HepG2 (cell line): ENCODE measurements around the gene ESRP2. TPM values are rescaled to one million over a fixed set of nuclear protein-coding genes. Genes with fewer than 3 reads are reported as not detected.

ENCODE experiments used
- ATF7 ChIP-seq, 2 experiments: fragments of 450-650 bp in 1 of 2; sonication (generic) in 1 of 2; formaldehyde crosslinking in 1 of 2; IDR thresholded peaks; 2 replicates each; pipeline versions ENCODE4 v1.4.0 to v1.6.1; 2016 to 2020; ENCODE audit warnings: antibody characterized with exemption in 1 of 2, mild to moderate bottlenecking in 1 of 2, missing genetic modification reagents in 1 of 2
- CBFB ChIP-seq: sonication (generic); formaldehyde crosslinking; IDR thresholded peaks from 2 replicates; pipeline ENCODE4 v1.4.0; 2020; ENCODE audit warnings: missing genetic modification reagents
- ETV6 ChIP-seq: sonication (generic); formaldehyde crosslinking; conservative IDR thresholded peaks from 2 replicates; pipeline ENCODE4 v1.4.0; 2020; ENCODE audit warnings: missing genetic modification reagents
- JDP2 ChIP-seq: sonication (generic); formaldehyde crosslinking; IDR thresholded peaks from 2 replicates; pipeline ENCODE4 v1.8.1; 2022; ENCODE audit warnings: missing genetic modification reagents, borderline replicate concordance
- NFATC3 ChIP-seq: sonication (generic); formaldehyde crosslinking; IDR thresholded peaks from 2 replicates; pipeline ENCODE4 v1.5.1; 2020; ENCODE audit warnings: mild to moderate bottlenecking, missing genetic modification reagents
- SATB2 ChIP-seq: sonication (generic); formaldehyde crosslinking; IDR thresholded peaks from 2 replicates; pipeline ENCODE4 v1.5.0; 2020; ENCODE audit warnings: missing genetic modification reagents
- SRY ChIP-seq: sonication (generic); formaldehyde crosslinking; IDR thresholded peaks from 2 replicates; pipeline ENCODE4 v1.8.0; 2022; ENCODE audit warnings: mild to moderate bottlenecking, missing genetic modification reagents
- TEAD2 ChIP-seq: sonication (generic); formaldehyde crosslinking; IDR thresholded peaks from 2 replicates; pipeline ENCODE4 v1.9.0; 2021; ENCODE audit warnings: missing genetic modification reagents
- ZFP36L1 ChIP-seq: sonication (generic); formaldehyde crosslinking; IDR thresholded peaks from 2 replicates; pipeline ENCODE4 v1.8.0; 2022; ENCODE audit warnings: mild to moderate bottlenecking, missing genetic modification reagents, moderate library complexity
- ZIK1 ChIP-seq: sonication (generic); formaldehyde crosslinking; IDR thresholded peaks from 2 replicates; pipeline ENCODE4 v1.5.0; 2020; ENCODE audit warnings: mild to moderate bottlenecking, low read depth, missing genetic modification reagents, borderline replicate concordance
- ZNF205 ChIP-seq: IDR thresholded peaks from 2 replicates; pipeline ENCODE4 v1.6.1; 2018; ENCODE audit warnings: missing biosample characterization, missing genetic modification reagents
- ZNF225 ChIP-seq: sonication (generic); formaldehyde crosslinking; IDR thresholded peaks from 2 replicates; pipeline ENCODE4 v1.4.0; 2020; ENCODE audit warnings: mild to moderate bottlenecking, missing genetic modification reagents
- ZNF256 ChIP-seq: sonication (generic); formaldehyde crosslinking; conservative IDR thresholded peaks from 2 replicates; pipeline ENCODE4 v1.4.0; 2020; ENCODE audit warnings: missing genetic modification reagents
- ZNF274 ChIP-seq: sonication (generic); formaldehyde crosslinking; IDR thresholded peaks from 2 replicates; pipeline ENCODE4 v1.5.1; 2020; ENCODE audit warnings: mild to moderate bottlenecking, missing genetic modification reagents
- ZNF30 ChIP-seq: sonication (generic); formaldehyde crosslinking; IDR thresholded peaks from 2 replicates; pipeline ENCODE4 v1.5.0; 2020; ENCODE audit warnings: mild to moderate bottlenecking, missing genetic modification reagents
- ZNF34 ChIP-seq: sonication (generic); formaldehyde crosslinking; IDR thresholded peaks from 2 replicates; pipeline ENCODE4 v1.4.0; 2020; ENCODE audit warnings: mild to moderate bottlenecking, missing genetic modification reagents, borderline replicate concordance
- ZNF879 ChIP-seq: sonication (generic); formaldehyde crosslinking; IDR thresholded peaks from 2 replicates; pipeline ENCODE4 v1.8.1; 2023; ENCODE audit warnings: missing genetic modification reagents
- polyA plus RNA-seq, 8 experiments: library from polyadenylated mRNA; depleted of rRNA in 3 of 8; stranded (reverse) in 7 of 8; unstranded in 1 of 8; fragments of >200 nt; fragmentation: Illumina TruSeq in 4 of 8; extraction: Trizol in 4 of 8; gene quantifications; 2 replicates each; pipeline versions ENCODE4 v1.2.1 to v1.2.3, GENCODE V29; 2011 to 2016; ENCODE audit warnings: low read depth in 4 of 8, missing spikeins in 1 of 8, mixed read lengths in 1 of 8; ENCODE audit not compliant: insufficient read depth in 1 of 8
- total RNA-seq, 5 experiments: library from RNA; depleted of rRNA; stranded (reverse); fragments of >200 nt; fragmentation: Illumina TruSeq; extraction: Trizol; gene quantifications; 2 replicates each; pipeline ENCODE4 v1.2.3, GENCODE V29; 2016; ENCODE audit warnings: low read depth in 1 of 5
- TF ChIP-seq, protein P1 (sequence below): sonication (generic); formaldehyde crosslinking; IDR thresholded peaks from 2 replicates; pipeline ENCODE4 v1.5.1; 2020; ENCODE audit warnings: mild to moderate bottlenecking, missing genetic modification reagents, borderline replicate concordance
- TF ChIP-seq, protein P2 (sequence below): sonication (generic); formaldehyde crosslinking; IDR thresholded peaks from 2 replicates; pipeline ENCODE4 v1.4.0; 2020; ENCODE audit warnings: missing genetic modification reagents
- TF ChIP-seq, protein P3 (sequence below): sonication (generic); formaldehyde crosslinking; IDR thresholded peaks from 2 replicates; pipeline ENCODE4 v1.4.0; 2020; ENCODE audit warnings: mild to moderate bottlenecking, missing genetic modification reagents

The ESRP2 gene
- total and polyA plus RNA-seq, 2 of the 13 experiments (the other 11 are each of a cell fraction or from before 2014, with no cell fraction given), result 21.1 to 32.4 TPM

DNA sequence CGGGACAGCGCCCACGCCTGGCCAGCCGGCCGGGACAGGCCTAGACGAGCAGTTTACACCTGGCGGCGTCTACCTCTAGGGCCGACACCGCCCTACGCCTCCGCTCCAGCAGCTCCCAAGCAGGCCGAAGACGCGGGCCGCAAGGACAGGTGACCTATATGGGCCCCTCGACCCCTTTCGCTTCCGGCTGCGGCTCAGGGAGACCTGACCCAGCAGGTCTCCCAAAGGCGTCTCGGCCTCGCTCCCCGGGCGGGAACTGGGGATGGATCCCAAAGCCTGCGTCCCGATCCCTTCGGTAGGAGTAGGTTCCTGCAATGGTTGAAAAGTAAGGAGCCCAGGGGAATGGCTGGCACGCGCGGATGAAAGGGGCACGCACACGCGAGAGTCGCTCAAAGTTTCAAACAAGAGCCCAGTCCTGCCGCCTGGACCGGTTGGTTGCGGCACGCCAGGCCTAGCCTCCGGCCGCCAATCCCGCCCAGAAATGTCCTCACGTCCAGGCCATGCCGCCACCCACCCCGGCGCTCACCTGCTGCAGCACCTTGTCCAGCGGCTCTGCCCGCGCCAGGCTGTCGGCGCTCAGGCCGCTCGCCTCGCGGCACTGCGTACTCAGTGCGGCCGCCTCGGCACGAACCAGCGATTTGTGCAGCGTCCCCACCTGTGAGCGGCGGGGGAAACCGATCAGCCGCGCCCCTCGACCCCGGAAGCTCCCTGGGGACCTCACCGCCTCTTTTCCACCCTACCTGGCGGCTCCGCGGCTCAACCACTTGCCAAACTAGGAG is 630 bp downstream of the ESRP2 start (continued):
- TF ChIP-seq, protein P1, sequence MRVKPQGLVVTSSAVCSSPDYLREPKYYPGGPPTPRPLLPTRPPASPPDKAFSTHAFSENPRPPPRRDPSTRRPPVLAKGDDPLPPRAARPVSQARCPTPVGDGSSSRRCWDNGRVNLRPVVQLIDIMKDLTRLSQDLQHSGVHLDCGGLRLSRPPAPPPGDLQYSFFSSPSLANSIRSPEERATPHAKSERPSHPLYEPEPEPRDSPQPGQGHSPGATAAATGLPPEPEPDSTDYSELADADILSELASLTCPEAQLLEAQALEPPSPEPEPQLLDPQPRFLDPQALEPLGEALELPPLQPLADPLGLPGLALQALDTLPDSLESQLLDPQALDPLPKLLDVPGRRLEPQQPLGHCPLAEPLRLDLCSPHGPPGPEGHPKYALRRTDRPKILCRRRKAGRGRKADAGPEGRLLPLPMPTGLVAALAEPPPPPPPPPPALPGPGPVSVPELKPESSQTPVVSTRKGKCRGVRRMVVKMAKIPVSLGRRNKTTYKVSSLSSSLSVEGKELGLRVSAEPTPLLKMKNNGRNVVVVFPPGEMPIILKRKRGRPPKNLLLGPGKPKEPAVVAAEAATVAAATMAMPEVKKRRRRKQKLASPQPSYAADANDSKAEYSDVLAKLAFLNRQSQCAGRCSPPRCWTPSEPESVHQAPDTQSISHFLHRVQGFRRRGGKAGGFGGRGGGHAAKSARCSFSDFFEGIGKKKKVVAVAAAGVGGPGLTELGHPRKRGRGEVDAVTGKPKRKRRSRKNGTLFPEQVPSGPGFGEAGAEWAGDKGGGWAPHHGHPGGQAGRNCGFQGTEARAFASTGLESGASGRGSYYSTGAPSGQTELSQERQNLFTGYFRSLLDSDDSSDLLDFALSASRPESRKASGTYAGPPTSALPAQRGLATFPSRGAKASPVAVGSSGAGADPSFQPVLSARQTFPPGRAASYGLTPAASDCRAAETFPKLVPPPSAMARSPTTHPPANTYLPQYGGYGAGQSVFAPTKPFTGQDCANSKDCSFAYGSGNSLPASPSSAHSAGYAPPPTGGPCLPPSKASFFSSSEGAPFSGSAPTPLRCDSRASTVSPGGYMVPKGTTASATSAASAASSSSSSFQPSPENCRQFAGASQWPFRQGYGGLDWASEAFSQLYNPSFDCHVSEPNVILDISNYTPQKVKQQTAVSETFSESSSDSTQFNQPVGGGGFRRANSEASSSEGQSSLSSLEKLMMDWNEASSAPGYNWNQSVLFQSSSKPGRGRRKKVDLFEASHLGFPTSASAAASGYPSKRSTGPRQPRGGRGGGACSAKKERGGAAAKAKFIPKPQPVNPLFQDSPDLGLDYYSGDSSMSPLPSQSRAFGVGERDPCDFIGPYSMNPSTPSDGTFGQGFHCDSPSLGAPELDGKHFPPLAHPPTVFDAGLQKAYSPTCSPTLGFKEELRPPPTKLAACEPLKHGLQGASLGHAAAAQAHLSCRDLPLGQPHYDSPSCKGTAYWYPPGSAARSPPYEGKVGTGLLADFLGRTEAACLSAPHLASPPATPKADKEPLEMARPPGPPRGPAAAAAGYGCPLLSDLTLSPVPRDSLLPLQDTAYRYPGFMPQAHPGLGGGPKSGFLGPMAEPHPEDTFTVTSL, result peak; percentile 49
- TF ChIP-seq ZFP36L1 (CRISPR knock-in tag) (peak; percentile 7; the same call in 1 of the 2 replicates), ZNF30 (CRISPR knock-in tag) (peak; percentile 64; the same call in 1 of the 2 replicates), ZNF34 (CRISPR knock-in tag) (peak; percentile 22; the same call in 1 of the 2 replicates), ZNF225 (CRISPR knock-in tag) (no peak; the same call in 1 of the 2 replicates), NFATC3 (CRISPR knock-in tag) (no peak), CBFB (no peak), SRY (CRISPR knock-in tag) (no peak; the same call in none of the 2 replicates), ZNF205 (CRISPR knock-in tag) (peak; percentile 5; the same call in 1 of the 2 replicates), ZIK1 (CRISPR knock-in tag) (0 out of 2 replicates have a peak, but pooled peaks have one; percentile 29), ATF7 (IDR thresholded peaks at IDR 0.05) (no peak), ATF7 (CRISPR knock-in tag; IDR thresholded peaks at IDR 0.05) (no peak; the same call in 1 of the 2 replicates), ZNF879 (CRISPR knock-in tag) (peak; percentile 73; the same call in 1 of the 2 replicates), TEAD2 (CRISPR knock-in tag) (0 out of 2 replicates have a peak, but pooled peaks have one; percentile 59), SATB2 (CRISPR knock-in tag) (no peak), JDP2 (CRISPR knock-in tag) (no peak), ZNF274 (CRISPR knock-in tag) (no peak), ZNF256 (CRISPR knock-in tag) (0 out of 2 replicates have a peak, but pooled peaks have one; percentile 27), ETV6 (CRISPR knock-in tag) (no peak)
- TF ChIP-seq, protein P2, sequence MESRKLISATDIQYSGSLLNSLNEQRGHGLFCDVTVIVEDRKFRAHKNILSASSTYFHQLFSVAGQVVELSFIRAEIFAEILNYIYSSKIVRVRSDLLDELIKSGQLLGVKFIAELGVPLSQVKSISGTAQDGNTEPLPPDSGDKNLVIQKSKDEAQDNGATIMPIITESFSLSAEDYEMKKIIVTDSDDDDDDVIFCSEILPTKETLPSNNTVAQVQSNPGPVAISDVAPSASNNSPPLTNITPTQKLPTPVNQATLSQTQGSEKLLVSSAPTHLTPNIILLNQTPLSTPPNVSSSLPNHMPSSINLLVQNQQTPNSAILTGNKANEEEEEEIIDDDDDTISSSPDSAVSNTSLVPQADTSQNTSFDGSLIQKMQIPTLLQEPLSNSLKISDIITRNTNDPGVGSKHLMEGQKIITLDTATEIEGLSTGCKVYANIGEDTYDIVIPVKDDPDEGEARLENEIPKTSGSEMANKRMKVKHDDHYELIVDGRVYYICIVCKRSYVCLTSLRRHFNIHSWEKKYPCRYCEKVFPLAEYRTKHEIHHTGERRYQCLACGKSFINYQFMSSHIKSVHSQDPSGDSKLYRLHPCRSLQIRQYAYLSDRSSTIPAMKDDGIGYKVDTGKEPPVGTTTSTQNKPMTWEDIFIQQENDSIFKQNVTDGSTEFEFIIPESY (CRISPR knock-in tag), result no peak
- TF ChIP-seq, protein P3, sequence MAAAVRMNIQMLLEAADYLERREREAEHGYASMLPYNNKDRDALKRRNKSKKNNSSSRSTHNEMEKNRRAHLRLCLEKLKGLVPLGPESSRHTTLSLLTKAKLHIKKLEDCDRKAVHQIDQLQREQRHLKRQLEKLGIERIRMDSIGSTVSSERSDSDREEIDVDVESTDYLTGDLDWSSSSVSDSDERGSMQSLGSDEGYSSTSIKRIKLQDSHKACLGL (CRISPR knock-in tag), result peak; percentile 38; the same call in 1 of the 2 replicates
